Fibroblast of gingiva (primary cell): ENCODE results near the gene OR52K1.
A peak's percentile ranks its signal among the peaks of the same experiment; 100 is the strongest.
"Not testable (repeated sequence)": the region's sequence is repeated elsewhere in the genome, so short reads cannot be mapped to it uniquely, and the experiment has no call there.

ENCODE experiments used
- DNase-seq: peaks from one replicate; pipeline ENCODE4 v3.0.0-alpha.2; 2011; ENCODE audit warnings: low read depth

The OR52K1 gene

DNA sequence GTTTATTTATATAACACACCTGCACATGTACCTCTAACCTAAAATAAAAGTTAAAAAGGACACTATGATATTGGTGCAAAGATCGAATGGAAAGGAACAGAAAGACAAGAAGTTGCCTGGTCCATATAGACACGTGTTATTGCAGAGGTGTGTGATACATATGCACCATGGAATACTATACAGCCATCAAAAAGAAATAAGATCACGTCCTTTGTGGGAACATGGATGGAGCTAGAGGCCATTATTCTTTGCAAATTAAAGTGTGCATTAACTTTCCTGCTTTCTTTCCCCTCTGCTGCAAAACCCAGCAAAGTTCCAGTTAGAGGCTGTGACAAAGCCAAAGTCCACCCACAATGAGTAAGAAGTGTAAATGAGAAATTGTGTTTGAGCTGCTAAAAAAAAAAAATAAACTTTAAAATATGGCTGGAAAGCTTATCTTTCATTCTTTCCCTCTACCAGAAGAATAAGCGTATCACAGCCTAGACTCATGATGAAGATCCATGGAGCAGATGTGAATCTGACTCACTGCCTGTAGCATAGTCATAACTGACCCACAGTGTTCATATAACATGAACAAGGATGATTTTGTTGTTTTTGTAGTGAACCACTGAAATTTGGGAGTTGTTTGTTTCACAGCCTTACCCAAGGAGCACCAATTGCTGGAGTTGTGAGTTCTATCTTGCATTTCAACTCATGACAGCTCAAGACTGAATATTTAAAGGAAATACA is 9.6 kb downstream of the OR52K1 start:
- no peak for DNase-seq

DNA sequence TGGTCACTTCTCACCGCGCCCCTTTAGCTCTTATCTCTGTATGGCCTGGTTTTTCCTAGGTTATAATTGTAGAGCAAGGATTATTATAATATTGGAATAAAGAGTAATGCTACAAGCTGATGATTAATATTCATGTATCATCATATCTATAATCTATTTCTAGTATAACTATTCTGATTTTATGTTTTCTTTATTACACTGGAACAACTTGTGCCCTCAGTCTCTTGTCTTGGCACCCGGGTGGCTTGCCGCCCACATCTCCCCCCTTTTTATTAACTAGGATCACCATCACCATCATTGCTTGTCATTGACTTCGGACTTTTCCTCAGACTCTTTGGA is 11.0 kb downstream of the OR52K1 start:
- DNase-seq: no peak

DNA sequence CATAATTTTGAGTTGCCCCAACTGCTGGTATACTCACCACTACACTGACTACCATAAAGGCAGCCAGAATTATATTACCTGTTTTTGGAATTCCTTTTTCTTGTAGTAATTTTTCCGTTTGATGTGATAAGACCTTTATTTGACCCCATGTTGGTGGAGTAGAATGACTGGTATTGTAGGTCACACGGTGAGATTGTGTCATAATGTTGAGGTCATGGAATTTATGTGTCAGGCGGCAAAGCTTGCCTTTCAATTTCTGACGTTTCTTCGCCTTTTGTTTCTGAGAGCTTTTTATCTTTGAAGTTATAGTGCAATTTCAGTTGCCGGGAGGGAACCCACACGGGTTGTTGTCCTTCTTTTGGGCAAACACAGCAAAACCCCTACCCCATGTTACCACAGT is 13.0 kb downstream of the OR52K1 start:
- no peak for DNase-seq

DNA sequence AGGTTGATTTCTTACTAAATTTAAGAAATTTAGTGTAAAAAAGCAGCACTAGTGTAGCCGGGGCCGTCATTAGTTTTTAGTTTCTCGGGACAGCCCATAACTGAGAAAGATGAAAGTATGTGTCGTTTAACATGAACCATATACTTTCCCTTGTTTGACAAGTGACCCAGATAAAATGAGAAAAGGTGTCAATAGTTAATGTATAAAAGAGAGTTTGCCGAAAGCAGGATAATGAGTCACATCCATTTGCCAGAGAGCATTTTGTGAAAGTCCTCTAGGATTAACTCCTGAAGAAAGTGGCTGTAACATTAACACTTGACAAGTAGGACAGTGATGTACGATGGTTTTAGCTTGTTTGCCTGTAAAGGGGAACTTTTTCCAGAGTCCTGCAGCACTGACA is 13.5 kb downstream of the OR52K1 start:
- DNase-seq: no peak

DNA sequence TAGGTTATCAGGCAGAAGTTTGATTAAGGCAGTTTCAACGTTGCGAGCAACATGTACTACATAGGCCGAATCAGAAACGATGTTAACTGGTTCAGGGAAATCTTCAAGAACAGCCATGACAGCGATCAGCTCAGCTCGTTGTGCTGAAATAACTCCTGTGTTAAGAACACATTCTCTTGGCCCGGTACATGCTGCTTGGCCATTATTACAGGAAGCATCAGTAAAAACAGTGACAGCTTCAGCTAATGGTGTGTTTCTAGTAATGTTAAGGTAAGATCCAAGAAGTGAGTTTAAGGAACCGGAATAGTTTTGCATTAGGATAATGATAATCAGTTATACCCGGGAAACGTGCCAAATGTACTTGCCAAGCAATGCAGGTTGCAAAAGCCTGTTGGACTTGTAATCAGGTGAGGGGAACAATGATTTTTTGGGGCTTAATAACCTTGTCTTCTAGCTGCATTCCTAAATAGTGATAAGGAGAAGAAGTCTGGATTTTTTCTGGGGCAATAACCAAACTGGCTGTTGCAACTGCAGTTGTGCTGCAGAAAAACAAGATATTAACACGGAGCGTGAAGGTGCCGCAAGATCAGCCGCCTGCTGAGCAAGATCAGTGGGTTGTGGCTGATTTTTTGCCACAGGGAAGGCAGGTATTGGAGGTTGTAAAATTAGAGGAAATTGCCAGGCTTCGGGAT is 14.3 kb downstream of the OR52K1 start:
- DNase-seq: no peak

DNA sequence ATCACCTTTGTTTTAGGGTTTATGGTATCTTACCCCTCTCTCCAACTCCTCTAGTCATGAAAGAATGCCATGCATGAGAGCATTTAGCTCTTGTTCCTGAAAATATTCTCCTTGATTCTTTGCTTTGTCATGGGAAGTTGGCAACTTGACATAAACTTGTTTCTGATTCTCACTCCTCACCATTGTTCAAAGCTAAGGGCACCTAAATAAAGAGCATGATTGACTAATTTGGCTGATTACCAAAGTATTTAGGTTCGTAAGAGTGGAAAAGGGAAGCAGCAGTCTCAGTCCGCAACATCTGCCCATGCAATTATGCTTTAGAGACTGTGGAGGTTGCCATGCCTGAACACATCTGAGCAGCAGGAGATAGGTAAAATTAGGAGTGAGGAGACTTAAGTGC is 26.4 kb downstream of the OR52K1 start:
- no peak for DNase-seq

DNA sequence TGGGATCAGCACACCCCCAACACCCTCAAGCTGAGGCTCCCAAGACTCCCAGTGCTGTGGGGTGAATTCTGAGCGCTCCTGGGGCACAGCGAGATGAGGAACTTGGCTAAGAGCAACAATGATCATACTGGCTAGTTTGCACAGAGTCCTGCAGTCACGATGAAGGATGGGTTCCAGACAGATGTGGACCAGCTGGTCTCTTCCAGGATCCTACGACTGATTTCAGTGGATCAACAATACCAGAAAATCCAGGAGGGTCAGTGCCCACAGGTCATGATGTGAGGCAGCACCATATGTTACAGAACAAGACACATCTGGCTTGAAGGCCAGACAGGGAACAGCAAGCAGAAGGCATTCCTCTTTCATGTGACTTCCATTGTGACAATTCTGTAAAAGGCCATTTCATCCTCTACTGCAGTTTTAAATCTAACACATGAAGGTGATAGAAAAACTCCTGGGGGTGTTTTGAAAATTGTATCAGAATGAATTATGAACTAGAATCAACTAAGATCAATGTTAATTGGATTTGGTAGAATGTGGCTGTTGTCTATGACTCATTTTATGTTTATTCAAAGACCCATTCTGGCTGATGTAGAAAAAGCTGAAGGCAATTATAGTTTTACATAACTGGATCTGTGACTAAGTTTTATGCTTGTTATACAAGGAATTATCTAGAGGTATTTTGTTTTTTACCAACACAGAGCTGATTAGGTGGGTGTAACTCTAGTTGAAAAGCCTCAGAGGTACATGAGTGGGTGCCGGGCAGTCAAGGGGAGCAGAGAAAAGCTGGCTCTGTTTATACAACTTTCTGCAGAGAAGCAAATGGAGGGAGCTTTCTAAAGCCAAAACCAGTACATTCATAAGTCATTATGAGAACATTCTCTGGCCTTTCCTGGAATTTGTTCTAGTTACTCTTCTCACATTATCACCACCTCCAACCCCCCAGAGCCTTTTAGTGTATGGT is 29.1 kb downstream of the OR52K1 start:
- peak; percentile 24 for DNase-seq

DNA sequence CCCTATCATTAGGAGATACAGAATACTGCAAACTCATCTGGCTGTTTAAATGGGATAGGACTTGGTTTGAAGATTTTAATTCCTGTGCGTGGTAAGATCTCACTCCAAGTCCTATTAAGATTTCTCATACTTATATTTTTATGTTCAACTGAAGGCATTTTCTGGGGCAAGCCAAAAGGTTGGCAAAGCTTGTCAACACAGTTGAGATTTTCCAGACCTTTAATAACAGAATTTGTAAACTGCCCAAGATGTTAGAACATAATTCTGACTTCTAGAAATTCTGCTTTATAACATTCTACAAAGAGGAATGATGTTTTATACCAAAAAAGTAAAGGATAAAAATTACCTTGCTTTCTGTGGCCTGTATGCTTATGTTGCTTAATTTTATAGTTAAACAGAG is 31.8 kb downstream of the OR52K1 start:
- DNase-seq: no peak

DNA sequence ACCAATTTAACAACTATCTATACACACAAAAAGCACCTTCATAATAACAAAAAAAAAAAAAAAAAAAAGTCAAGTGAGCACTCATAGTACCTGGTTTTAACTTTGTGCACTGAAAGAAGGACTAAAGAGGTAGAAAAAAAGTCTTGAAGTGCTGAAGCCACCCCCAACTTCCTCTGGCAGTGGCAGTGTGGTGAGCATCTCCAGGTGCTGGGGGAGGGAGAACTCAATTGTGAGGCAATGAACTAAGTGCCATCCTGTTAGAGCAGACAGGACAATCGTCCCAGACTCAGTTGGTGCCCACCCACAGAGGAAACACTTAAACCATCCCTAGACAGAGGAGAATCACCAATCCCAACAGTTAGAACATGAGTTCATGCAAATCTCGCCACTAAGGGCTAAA is 39.9 kb downstream of the OR52K1 start:
- DNase-seq: no peak

DNA sequence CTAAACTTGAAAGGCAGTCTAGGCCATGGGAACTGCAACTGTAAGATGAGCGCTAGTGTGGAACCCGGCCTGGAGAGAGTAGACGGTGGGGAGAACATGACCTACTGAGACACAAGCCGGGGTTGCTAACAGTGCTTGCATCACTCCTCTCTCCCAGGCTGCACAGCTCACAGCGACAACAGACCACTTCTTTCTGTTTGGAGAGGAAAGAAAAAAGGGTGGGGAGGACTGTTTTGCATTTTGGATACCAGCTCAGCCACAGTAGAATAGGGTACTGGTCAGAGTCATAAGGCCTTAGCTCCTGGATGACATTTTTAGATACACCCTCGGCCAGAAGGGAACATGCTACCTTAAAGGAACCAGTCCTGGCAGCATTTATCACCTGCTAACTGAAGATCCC is 40.3 kb downstream of the OR52K1 start:
- no peak for DNase-seq

DNA sequence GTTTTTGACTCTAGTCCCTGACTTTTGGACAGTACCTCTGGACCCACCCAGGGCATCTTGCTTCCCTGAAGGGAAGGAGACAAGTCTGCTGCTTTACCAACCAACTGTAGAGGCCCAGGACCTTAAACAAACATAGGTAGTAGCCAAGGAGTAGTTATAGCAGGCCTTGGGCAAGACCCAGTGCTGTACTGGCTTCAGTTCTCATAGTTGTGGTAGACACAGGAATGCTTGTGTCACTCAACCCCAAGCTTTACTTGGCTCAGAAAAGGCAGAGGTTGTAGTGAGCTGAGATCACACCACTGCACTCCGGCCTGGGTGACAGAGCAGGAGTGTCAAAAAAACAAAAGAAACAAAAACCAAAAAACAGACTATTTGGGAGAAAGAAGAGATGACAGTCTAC is 41.2 kb downstream of the OR52K1 start:
- no peak for DNase-seq

DNA sequence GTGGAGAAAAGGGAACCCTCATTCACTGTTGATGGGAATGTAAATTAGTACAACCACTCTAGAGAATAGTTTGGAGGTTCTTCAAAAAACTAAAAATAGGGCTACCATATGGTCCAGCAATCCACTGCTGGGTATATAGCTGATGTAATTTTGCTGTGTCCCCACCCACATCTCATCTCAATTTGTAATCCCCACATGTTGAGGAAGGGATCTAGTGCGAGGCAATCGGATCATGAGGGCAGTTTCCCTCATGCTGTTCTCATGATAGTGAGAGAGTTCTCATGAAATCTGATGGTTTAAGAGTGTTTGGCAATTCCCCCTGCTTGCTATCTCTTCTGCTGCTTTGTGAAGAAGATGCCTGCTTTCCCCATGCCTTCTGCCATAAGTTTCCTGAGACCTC is 45.5 kb downstream of the OR52K1 start:
- DNase-seq: no peak

DNA sequence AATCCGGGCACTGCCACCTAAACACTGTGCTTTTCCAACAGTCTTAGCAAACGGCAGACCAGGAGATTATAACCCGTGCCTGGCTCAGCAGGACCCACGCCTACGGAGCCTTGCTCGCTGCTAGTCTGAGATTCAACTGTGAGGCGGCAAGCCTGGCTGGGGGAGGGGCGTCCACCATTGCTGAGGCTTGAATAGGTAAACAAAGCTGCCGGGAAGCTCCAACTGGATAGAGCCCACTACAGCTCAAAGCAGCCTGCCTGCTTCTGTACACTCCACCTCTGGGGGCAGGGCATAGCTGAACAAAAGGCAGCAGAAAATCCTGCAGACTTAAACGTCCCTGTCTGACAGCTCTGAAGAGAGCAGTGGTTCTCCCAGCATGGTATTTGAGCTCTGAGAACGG is 49.2 kb downstream of the OR52K1 start:
- DNase-seq: not testable (repeated sequence)

DNA sequence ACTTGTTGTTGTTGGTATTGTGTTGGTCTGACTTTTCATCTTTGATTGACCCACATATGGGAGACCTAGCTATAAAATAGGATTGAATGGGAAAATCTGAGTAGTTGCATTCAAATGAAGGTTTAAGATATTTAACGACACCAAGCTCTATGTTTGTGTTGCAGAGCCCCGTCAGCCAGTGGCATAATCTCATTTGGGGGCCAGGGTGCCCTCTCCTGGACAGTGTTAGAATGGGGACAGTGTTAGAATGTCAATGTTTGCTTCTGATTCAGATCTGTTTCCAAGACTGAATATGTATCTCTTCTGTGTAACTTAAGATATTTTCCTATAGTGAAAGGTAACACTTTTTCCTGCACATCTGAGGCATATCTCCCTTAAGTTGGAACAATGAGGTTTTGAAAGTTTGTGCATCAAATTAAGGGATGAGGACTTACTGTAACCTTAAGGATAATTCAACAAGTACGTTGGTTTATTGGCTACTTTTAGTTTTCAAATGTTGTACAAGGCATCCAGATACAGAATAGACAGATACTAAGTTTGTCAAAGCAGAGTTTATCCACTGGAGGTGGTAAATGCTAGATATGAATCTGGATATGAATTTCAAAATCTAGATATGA is 57.3 kb downstream of the OR52K1 start:
- DNase-seq: peak; percentile 8

DNA sequence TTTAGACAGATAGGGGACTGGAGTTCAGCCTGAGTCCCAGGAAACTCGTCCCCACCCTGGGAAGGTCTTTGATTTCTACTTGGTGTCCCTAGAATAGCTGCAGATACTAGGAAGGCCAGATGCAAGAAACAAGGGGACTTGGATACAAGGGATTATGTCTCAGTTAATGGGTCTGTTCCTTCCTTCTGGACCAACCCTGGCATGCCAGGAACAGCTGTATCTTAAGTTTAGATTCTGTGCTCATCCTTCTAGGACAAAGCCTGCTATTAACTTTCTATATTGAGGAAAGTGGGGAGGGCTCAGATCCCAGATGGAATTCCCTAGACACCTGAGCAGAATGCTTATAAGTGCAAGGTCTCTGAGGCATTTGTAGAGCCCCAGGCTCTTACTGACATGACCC is 58.6 kb downstream of the OR52K1 start:
- DNase-seq: no peak
